HCT116 (cell line): ENCODE measurements around the gene KLRG1. TPM values are rescaled to one million over a fixed set of nuclear protein-coding genes. Genes with fewer than 3 reads are reported as not detected.

Experiments
- ATAC-seq: fragments of 200-7000 bp; cut with Tn5 transposase; 2 replicates; pipeline ENCODE4 v1.9.1; 2020; ENCODE audit warnings: mild to moderate bottlenecking, moderate library complexity
- BruUV-seq: library from RNA; stranded (reverse); fragments of 400-500 nt; replicated peaks from 2 replicates; lab custom pipeline; 2021; lab: Mats Ljungman, UMichigan
- CTCF ChIA-PET: fragments of 300-600 bp; sonication (Branson Sonifier 250); formaldehyde crosslinking; loops from one replicate; lab custom pipeline; 2021; ENCODE audit warnings: antibody characterized with exemption; lab: Charles Lee
- POLR2A ChIA-PET: fragments of 300-600, 350-600 bp; sonication (Branson Sonifier 250); formaldehyde crosslinking; loops from one replicate; lab custom pipeline; 2021; ENCODE audit warnings: antibody characterized with exemption; lab: Charles Lee
- RAD21 ChIA-PET, 2 experiments: fragments of 300-600 bp; sonication (Branson Sonifier 250); formaldehyde crosslinking; loops; one replicate each; lab custom pipeline; 2023; ENCODE audit warnings: low total read pairs in 2 of 2; ENCODE audit not compliant: uncharacterized antibody in 2 of 2, unreplicated experiment in 2 of 2, low non-redundant PET in 1 of 2; lab: Charles Lee
- DNase-seq: peaks from one replicate; pipeline ENCODE4 v3.0.0-alpha.2; 2010; ENCODE audit warnings: low read depth, low spot score
- H2AFZ ChIP-seq: fragments of 200-600 bp; shearing (Covaris generic), sonication (generic); 2 replicates; pipeline ENCODE4 v1.6.1; 2017; ENCODE audit warnings: low read depth, mixed run types, mixed read lengths, antibody characterized with exemption, low read length; ENCODE audit not compliant: poor library complexity, severe bottlenecking
- H3K27ac ChIP-seq: 2 replicates; pipeline ENCODE4 v1.5.1; 2012; ENCODE audit warnings: low read depth, low read length
- H3K27me3 ChIP-seq: fragments of 200-600 bp; sonication (generic); 2 replicates; pipeline ENCODE4 v1.6.1; 2016; ENCODE audit warnings: mixed run types, low read length, mixed read lengths; ENCODE audit not compliant: insufficient read depth
- H3K36me3 ChIP-seq, 2 experiments: fragments of 200-500 bp in 1 of 2; fragments of 200-600 bp in 1 of 2; sonication (Bioruptor generic) in 1 of 2; sonication (generic) in 1 of 2; 2 replicates each; pipeline versions ENCODE4 v1.5.1 to v1.6.1; 2014 to 2016; ENCODE audit warnings: low read length in 2 of 2, inconsistent platforms in 1 of 2, mixed read lengths in 1 of 2, mixed run types in 1 of 2; ENCODE audit not compliant: insufficient read depth in 2 of 2, control insufficient read depth in 1 of 2
- H3K4me1 ChIP-seq, 2 experiments: fragments of 200-600 bp in 1 of 2; sonication (generic) in 1 of 2; 2 replicates each; pipeline versions ENCODE4 v1.5.1 to v1.6.1; 2012 to 2017; ENCODE audit warnings: low read length in 2 of 2, inconsistent platforms in 1 of 2, mild to moderate bottlenecking in 1 of 2, mixed read lengths in 1 of 2, mixed run types in 1 of 2, moderate library complexity in 1 of 2; ENCODE audit not compliant: insufficient read depth in 2 of 2, control insufficient read depth in 1 of 2
- H3K4me2 ChIP-seq: fragments of 200-600 bp; sonication (generic); 2 replicates; pipeline ENCODE4 v1.6.1; 2017; ENCODE audit warnings: mixed run types, low read length, mixed read lengths
- H3K4me3 ChIP-seq, 2 experiments: fragments of 200-600 bp in 1 of 2; sonication (generic) in 1 of 2; replicated peaks in 1 of 2; 2 replicates each; pipeline ENCODE4 v1.5.1; 2011 to 2016; ENCODE audit warnings: low read length in 2 of 2, control low read depth in 1 of 2, low read depth in 1 of 2, mild to moderate bottlenecking in 1 of 2, mixed read lengths in 1 of 2, mixed run types in 1 of 2
- H3K79me2 ChIP-seq: fragments of 200-600 bp; sonication (generic); 2 replicates; pipeline ENCODE4 v1.6.1; 2017; ENCODE audit warnings: mild to moderate bottlenecking, mixed run types, low read length, moderate library complexity, mixed read lengths; ENCODE audit not compliant: insufficient read depth
- H3K9ac ChIP-seq: fragments of 200-600 bp; sonication (generic); 2 replicates; pipeline ENCODE4 v1.6.1; 2016; ENCODE audit warnings: low read length, mixed read lengths
- H3K9me2 ChIP-seq: fragments of 200-600 bp; sonication (generic), shearing (Covaris generic); 2 replicates; pipeline ENCODE4 v1.6.1; 2017; ENCODE audit warnings: mixed run types, mild to moderate bottlenecking, moderate library complexity; ENCODE audit not compliant: insufficient read depth
- H3K9me3 ChIP-seq, 2 experiments: fragments of 200-500 bp in 1 of 2; fragments of 200-600 bp in 1 of 2; sonication (Bioruptor generic) in 1 of 2; sonication (generic) in 1 of 2; 2 replicates each; pipeline ENCODE4 v1.6.1; 2014 to 2017; ENCODE audit warnings: low read length in 2 of 2, mixed read lengths in 2 of 2, inconsistent platforms in 1 of 2, low read depth in 1 of 2, mild to moderate bottlenecking in 1 of 2, mixed run types in 1 of 2, moderate library complexity in 1 of 2; ENCODE audit not compliant: control insufficient read depth in 1 of 2, insufficient read depth in 1 of 2
- H4K20me1 ChIP-seq: fragments of 200-600 bp; sonication (generic), shearing (Covaris generic); 2 replicates; pipeline ENCODE4 v1.6.1; 2017; ENCODE audit warnings: mixed run types, mild to moderate bottlenecking, moderate library complexity; ENCODE audit not compliant: insufficient read depth
- CTCF ChIP-seq, 3 experiments: fragments of 200-600 bp in 1 of 3; sonication (generic) in 1 of 3; IDR thresholded peaks in 2 of 3; conservative IDR thresholded peaks in 1 of 3; 2 replicates each; pipeline ENCODE4 v1.5.1; 2012 to 2017; ENCODE audit warnings: low read depth in 2 of 3, low read length in 2 of 3, antibody characterized with exemption in 1 of 3, borderline replicate concordance in 1 of 3, control low read depth in 1 of 3, mild to moderate bottlenecking in 1 of 3, mixed read lengths in 1 of 3, mixed run types in 1 of 3, moderate library complexity in 1 of 3; ENCODE audit not compliant: insufficient read depth in 1 of 3
- EGR1 ChIP-seq: IDR thresholded peaks from 2 replicates; pipeline ENCODE4 v1.6.1; 2012; ENCODE audit warnings: low read depth
- EZH2 ChIP-seq: fragments of 200-600 bp; sonication (generic); IDR thresholded peaks from 2 replicates; pipeline ENCODE4 v1.6.1; 2017; ENCODE audit warnings: antibody characterized with exemption, mixed run types
- JUND ChIP-seq: IDR thresholded peaks from 2 replicates; pipeline ENCODE4 v1.6.1; 2012
- POLR2A ChIP-seq: IDR thresholded peaks from 2 replicates; pipeline ENCODE4 v1.7.0; 2011; ENCODE audit warnings: borderline replicate concordance; ENCODE audit not compliant: insufficient read depth, insufficient read length; ENCODE audit errors: extremely low read depth
- SRF ChIP-seq: IDR thresholded peaks from 2 replicates; pipeline ENCODE4 v1.6.1; 2012; ENCODE audit warnings: low read depth
- ZBTB33 ChIP-seq: IDR thresholded peaks from 2 replicates; pipeline ENCODE4 v1.6.1; 2011; ENCODE audit warnings: mild to moderate bottlenecking, low read length, moderate library complexity; ENCODE audit not compliant: insufficient replicate concordance; ENCODE audit errors: extremely low read depth
- intact Hi-C: fragments of 100-400 bp; cut with micrococcal nuclease; formaldehyde crosslinking; loops from 2 replicates; pipeline ENCODE4 v1.10.0; 2022
- total RNA-seq: library from RNA; stranded (reverse); gene quantifications from one replicate; pipeline ENCODE4 v1.2.1, GENCODE V29; 2021; ENCODE audit not compliant: unreplicated experiment

The KLRG1 gene
- total RNA-seq, 1 experiment from 2014 or later = 1.5 TPM

- TF ChIP-seq JUND (no peak), POLR2A (no peak), EGR1 (no peak), SRF (no peak), ZBTB33 (no peak), EZH2 (no peak), CTCF (IDR thresholded peaks at IDR 0.05 in 2 of 3, conservative IDR thresholded peaks at IDR 0.05 in 1 of 3; ENCODE audit: borderline replicate concordance in 1 of 3, insufficient read depth in 1 of 3, low read depth in 2 of 3, low read length in 2 of 3) (no peak)
- Histone ChIP-seq H3K9me2 (no peaks in the 10 kb centered on the region), H3K27ac (no peak overlapping the region), H3K4me2 (no peak overlapping the region), H3K36me3 (0 out of 4 replicates have a peak, but pooled peaks cover 0 to 4% of the 10 kb centered on the region in 2 experiments), H2AFZ (no peak overlapping the region), H4K20me1 (no peaks in the 10 kb centered on the region), H3K4me3 (no peak overlapping the region), H3K27me3 (no peaks in the 10 kb centered on the region), H3K9ac (no peak overlapping the region), H3K79me2 (peaks cover 10% of the 10 kb centered on the region), H3K4me1 (peaks cover 0 to 15% of the 10 kb centered on the region in 2 experiments; a peak in 1 of 4 replicates), H3K9me3 (peaks cover 3 to 5% of the 10 kb centered on the region in 2 experiments; a peak in 2 of 4 replicates)
- DNase-seq (no peak), ATAC-seq (no peak)
- intact Hi-C loops = loop anchor here (5.0 kb wide), 1 partner anchor 93 kb away; no protein-coding TSS in a partner anchor
- ChIA-PET CTCF (no interaction called here), POLR2A (no interaction called here), RAD21 (no interaction called here)
- BruUV-seq = no TSS peak
Observed at GRCh38 chr12:8953773-8954402, 35.5 kb upstream of the KLRG1 start.
